HG03066 (cell line): Measurements from ENCODE around the gene THAP11.
"Not testable (repeated sequence)": the region's sequence is repeated elsewhere in the genome, so short reads cannot be mapped to it uniquely, and the experiment has no call there.

ENCODE experiments used
- ATAC-seq: cut with Tn5 transposase; IDR thresholded peaks from one replicate; pipeline ENCODE4 v1.9.1; 2021; ENCODE audit warnings: low read depth; ENCODE audit not compliant: unreplicated experiment

The THAP11 gene

GRCh38 chr16:67860589-67861398 lies 18.7 kb downstream of the THAP11 start:
- no peak for ATAC-seq

- ATAC-seq: no peak
Measured at GRCh38 chr16:67861877-67862276, 19.8 kb downstream of the THAP11 start.

- ATAC-seq: no peak
Measured at GRCh38 chr16:67862623-67863583, 20.8 kb downstream of the THAP11 start.

- not testable (repeated sequence) for ATAC-seq
Measured at GRCh38 chr16:67864044-67864443, 21.9 kb downstream of the THAP11 start.

GRCh38 chr16:67864594-67864993 lies 22.5 kb downstream of the THAP11 start:
- ATAC-seq: no peak

- no peak for ATAC-seq
Measured at GRCh38 chr16:67865318-67865717, 23.2 kb downstream of the THAP11 start.

GRCh38 chr16:67868290-67868689 lies 26.2 kb downstream of the THAP11 start:
- ATAC-seq: no peak

- no peak for ATAC-seq
Measured at GRCh38 chr16:67869653-67870052, 27.5 kb downstream of the THAP11 start.

- ATAC-seq: no peak
Measured at GRCh38 chr16:67871256-67871655, 29.1 kb downstream of the THAP11 start.

- ATAC-seq: no peak
Measured at GRCh38 chr16:67872131-67872630, 30.1 kb downstream of the THAP11 start.

GRCh38 chr16:67872631-67873434 lies 30.7 kb downstream of the THAP11 start, which contains the start of gene EDC4:
TSS of gene EDC4 (plus strand) at chr16:67873052. CDS start at chr16:67873262, 210 bp downstream.
- peak; percentile 63 for ATAC-seq

GRCh38 chr16:67873435-67874370 lies 31.6 kb downstream of the THAP11 start:
- no peak for ATAC-seq

GRCh38 chr16:67874372-67874771 lies 32.3 kb downstream of the THAP11 start:
- ATAC-seq: no peak

GRCh38 chr16:67877064-67877463 lies 34.9 kb downstream of the THAP11 start:
- ATAC-seq: no peak

- ATAC-seq: no peak
Measured at GRCh38 chr16:67878232-67878631, 36.1 kb downstream of the THAP11 start.

- ATAC-seq: no peak
Measured at GRCh38 chr16:67878846-67879245, 36.7 kb downstream of the THAP11 start.

GRCh38 chr16:67879462-67879861 lies 37.3 kb downstream of the THAP11 start:
- no peak for ATAC-seq

- ATAC-seq: no peak
Measured at GRCh38 chr16:67879936-67880335, 37.8 kb downstream of the THAP11 start.

GRCh38 chr16:67880584-67880983 lies 38.5 kb downstream of the THAP11 start:
- no peak for ATAC-seq
